Measurements from ENCODE around the gene OTUB2. TPM values are rescaled to one million over a fixed set of nuclear protein-coding genes. Genes with fewer than 3 reads are reported as not detected.

The OTUB2 gene
- total RNA-seq, 6 experiments from 2014 or later: 0.59 to 3.7 (median 0.85) TPM

DNA sequence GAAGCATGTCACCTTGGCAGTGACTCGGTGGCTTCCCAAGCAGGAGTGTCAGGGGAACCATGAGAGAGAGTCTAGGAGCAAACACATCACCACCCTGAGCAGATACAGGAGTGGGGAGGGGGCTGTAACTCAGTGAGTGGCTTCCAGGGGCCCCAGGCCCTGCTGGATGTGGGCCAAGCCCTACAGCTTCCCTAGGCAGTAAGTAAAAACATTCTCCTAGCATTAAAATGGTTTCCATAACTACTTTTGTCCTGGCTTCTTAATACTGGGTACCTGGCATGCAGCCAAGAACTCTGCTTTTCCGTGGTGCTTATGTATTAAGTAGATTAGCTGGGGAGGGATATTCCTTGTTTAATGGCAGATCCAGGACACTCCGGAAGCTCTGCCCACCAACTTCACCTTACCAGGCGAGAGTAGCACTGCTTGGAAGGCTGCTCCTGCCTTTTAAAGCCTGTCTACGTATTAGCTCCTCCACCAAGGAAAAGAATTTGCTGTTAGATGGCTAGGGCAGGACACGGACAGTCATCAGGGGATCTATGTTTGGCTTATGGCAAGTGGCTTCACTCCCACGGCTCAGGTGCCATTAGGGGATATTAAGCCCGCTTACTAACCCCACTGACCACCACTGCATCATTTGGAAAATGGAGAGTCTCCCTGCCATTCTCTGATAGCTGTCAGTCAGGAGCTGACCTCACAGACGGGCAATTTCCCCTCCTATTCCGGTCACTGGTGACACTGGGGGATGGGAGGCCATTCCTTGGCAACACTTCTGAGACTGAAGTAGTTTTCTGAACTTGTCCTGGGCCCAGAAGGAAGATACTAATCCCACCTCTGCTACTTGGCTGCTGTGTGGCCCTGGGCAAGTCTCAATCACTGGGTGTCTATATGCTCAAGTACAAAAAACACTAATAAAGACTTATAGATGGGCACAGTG is 22.8 kb downstream of the OTUB2 start:
- 85% methylated on average over 3 of the region's 10 CpGs for WGBS (ENCODE audit: insufficient coverage, low coverage, low lambda C conversion rate, missing lambda C conversion rate)
- Histone ChIP-seq H3K36me3 (peaks cover 0 to 66% (median 26%) of the 10 kb centered on the region in 4 donors), H3K4me1 (peaks cover 0 to 14% (median 2%) of the 10 kb centered on the region in 4 donors), H3K9me3 (no peaks in the 10 kb centered on the region), H3K27ac (no peak overlapping the region), H3K4me3 (no peak overlapping the region), H3K27me3 (no peaks in the 10 kb centered on the region)
- TF ChIP-seq CTCF (IDR thresholded peaks at IDR 0.05) (no peak), POLR2A (IDR thresholded peaks at IDR 0.05) (no peak)
- DNase-seq: peak in 1 of 3 donors; percentile 44
- no peak for ATAC-seq
- intact Hi-C loops (cut with DNase I): loop anchor here (10.0 kb wide), 1 partner anchor 76 kb away; the partner anchor contains the start of gene IFI27L2 (in 2 of the 2)

GRCh38 chr14:94049625-94050023 is 23.5 kb downstream of the OTUB2 start:
- peaks cover 0 to 72% (median 31%) of the 10 kb centered on the region in 4 donors for H3K36me3 ChIP-seq

DNA sequence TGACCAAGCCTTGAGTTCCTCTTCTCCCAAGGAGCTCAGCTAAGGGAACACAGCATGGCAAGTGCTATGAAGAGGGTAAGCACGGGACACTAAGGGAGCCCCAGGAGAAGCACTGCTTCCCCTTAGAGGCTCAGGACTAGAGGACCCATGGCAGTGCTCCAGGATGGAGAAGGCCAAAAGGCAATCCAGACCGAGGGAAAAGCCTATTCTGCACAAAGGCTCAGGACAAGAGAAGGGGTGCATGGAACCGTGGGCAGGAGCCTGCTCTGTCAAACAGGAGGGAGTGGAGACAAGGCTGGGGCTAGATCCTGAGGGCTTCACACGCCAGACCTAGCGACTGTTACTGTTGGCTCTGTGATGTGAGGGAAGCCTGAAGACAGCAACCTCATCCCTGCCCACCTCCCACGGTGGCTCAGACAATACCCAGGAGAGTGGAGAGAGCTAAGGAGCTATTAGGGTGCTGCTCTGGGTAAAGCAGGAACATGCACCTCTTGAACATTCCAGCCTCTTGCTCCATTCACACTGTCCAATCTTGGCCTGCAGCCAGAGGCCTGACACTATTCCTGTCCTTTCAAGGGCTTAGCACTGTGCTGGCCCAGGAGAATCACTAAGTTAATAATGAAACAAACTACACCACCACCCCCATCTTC is 24.2 kb downstream of the OTUB2 start:
- ATAC-seq: peak; percentile 63 to 87 (median 78)

More at GRCh38 chr14:94049625-94050023, 23.5 kb downstream of the OTUB2 start:
- ATAC-seq (no peak), DNase-seq (peak in 1 of 3 donors; percentile 12)
- WGBS (ENCODE audit: insufficient coverage, low coverage, low lambda C conversion rate, missing lambda C conversion rate): 100% methylated on average over 1 of the region's 2 CpGs
- intact Hi-C loops (cut with DNase I): loop anchor here (10.0 kb wide), 1 partner anchor 75 kb away; the partner anchor contains the start of gene IFI27L2 (in 2 of the 2)
- no peak overlapping the region for H3K4me3 ChIP-seq
- no peaks in the 10 kb centered on the region for H3K27me3 ChIP-seq
- TF ChIP-seq POLR2A (IDR thresholded peaks at IDR 0.05) (no peak), CTCF (IDR thresholded peaks at IDR 0.05) (no peak)
- H3K4me1 ChIP-seq: peaks cover 0 to 14% (median 2%) of the 10 kb centered on the region in 4 donors
- H3K27ac ChIP-seq: no peak overlapping the region
- H3K9me3 ChIP-seq: no peaks in the 10 kb centered on the region

More for the DNA sequence above, 24.2 kb downstream of the OTUB2 start:
- H3K27me3 ChIP-seq: no peaks in the 10 kb centered on the region
- H3K27ac ChIP-seq: no peak overlapping the region
- H3K4me3 ChIP-seq: no peak overlapping the region
- 77% methylated on average over 5 of the region's 6 CpGs for WGBS (ENCODE audit: insufficient coverage, low coverage, low lambda C conversion rate, missing lambda C conversion rate)
- TF ChIP-seq POLR2A (IDR thresholded peaks at IDR 0.05) (no peak), CTCF (IDR thresholded peaks at IDR 0.05) (no peak)
- intact Hi-C loops (cut with DNase I): no loop called here
- peak; percentile 83 to 84 (median 83) for DNase-seq
- peaks cover 0 to 80% (median 36%) of the 10 kb centered on the region in 4 donors for H3K36me3 ChIP-seq
- no peaks in the 10 kb centered on the region for H3K9me3 ChIP-seq
- peaks cover 0 to 14% (median 2%) of the 10 kb centered on the region in 4 donors for H3K4me1 ChIP-seq

Measured in right lobe of liver (tissue), 6 donors.